IMR-90 (cell line): ENCODE measurements around the gene NR2C2. TPM values are rescaled to one million over a fixed set of nuclear protein-coding genes. Genes with fewer than 3 reads are reported as not detected.

Source experiments
- ATAC-seq: fragments of 200-7000 bp; cut with Tn5 transposase; 2 replicates; pipeline ENCODE4 v1.9.1; 2020; ENCODE audit warnings: low read depth, mild to moderate bottlenecking, moderate library complexity
- BruUV-seq: library from RNA; stranded (reverse); fragments of 400-500 nt; replicated peaks from 2 replicates; lab custom pipeline; 2021; lab: Mats Ljungman, UMichigan
- CTCF ChIA-PET: fragments of 300-600 bp; formaldehyde crosslinking; extraction: SDS; loops from one replicate; lab custom pipeline; 2021; ENCODE audit warnings: antibody characterized with exemption; lab: Yijun Ruan, JAX
- POLR2A ChIA-PET: fragments of 300-600 bp; sonication (Branson Sonifier 250); formaldehyde crosslinking; loops from one replicate; lab custom pipeline; 2022; ENCODE audit warnings: antibody characterized with exemption; ENCODE audit not compliant: unreplicated experiment; lab: Charles Lee
- DNase-seq: peaks from one replicate; pipeline ENCODE4 v3.0.0; 2013
- H2AFZ ChIP-seq: replicated peaks from 2 replicates; pipeline ENCODE3; 2013; ENCODE audit warnings: low read length, mild to moderate bottlenecking; ENCODE audit not compliant: poor library complexity
- H2AK5ac ChIP-seq: 2 replicates; pipeline ENCODE4 v1.6.1; 2013; ENCODE audit warnings: low read depth, low read length, inconsistent platforms
- H2AK9ac ChIP-seq: replicated peaks from 2 replicates; pipeline ENCODE3; 2013; ENCODE audit warnings: mild to moderate bottlenecking, low read depth, low read length, moderate library complexity; ENCODE audit not compliant: poor library complexity
- H2BK120ac ChIP-seq: 2 replicates; pipeline ENCODE4 v1.6.1; 2013; ENCODE audit warnings: low read depth, low read length, inconsistent platforms
- H2BK15ac ChIP-seq: 3 replicates; pipeline ENCODE4 v1.6.1; 2013; ENCODE audit warnings: low read depth, low read length, inconsistent platforms
- H2BK20ac ChIP-seq: 2 replicates; pipeline ENCODE4 v1.6.1; 2013; ENCODE audit warnings: low read depth, mild to moderate bottlenecking, inconsistent platforms, low read length, moderate library complexity
- H2BK5ac ChIP-seq: 2 replicates; pipeline ENCODE4 v1.6.1; 2013; ENCODE audit warnings: mild to moderate bottlenecking, low read depth, low read length, inconsistent platforms; ENCODE audit not compliant: poor library complexity, severe bottlenecking
- H3K14ac ChIP-seq: replicated peaks from 2 replicates; pipeline ENCODE4 v1.6.1; 2013; ENCODE audit warnings: low read depth, low read length, inconsistent platforms
- H3K18ac ChIP-seq: 2 replicates; pipeline ENCODE4 v1.6.1; 2013; ENCODE audit warnings: low read depth, low read length, control low read depth
- H3K23ac ChIP-seq: 2 replicates; pipeline ENCODE4 v1.6.1; 2013; ENCODE audit warnings: low read depth, low read length, inconsistent platforms
- H3K27ac ChIP-seq: 2 replicates; pipeline ENCODE4 v1.5.1; 2013; ENCODE audit warnings: mild to moderate bottlenecking, control low read depth, low read length; ENCODE audit not compliant: insufficient read depth
- H3K27me3 ChIP-seq: 2 replicates; pipeline ENCODE4 v1.6.1; 2013; ENCODE audit warnings: low read length; ENCODE audit not compliant: control insufficient read depth, insufficient read depth
- H3K36me3 ChIP-seq: 2 replicates; pipeline ENCODE4 v1.6.1; 2013; ENCODE audit warnings: low read length, mixed read lengths; ENCODE audit not compliant: control insufficient read depth, insufficient read depth
- H3K4ac ChIP-seq: 2 replicates; pipeline ENCODE4 v1.6.1; 2013; ENCODE audit warnings: low read depth, low read length, inconsistent platforms
- H3K4me1 ChIP-seq: 2 replicates; pipeline ENCODE4 v1.6.1; 2013; ENCODE audit warnings: low read length, mixed read lengths; ENCODE audit not compliant: control insufficient read depth, insufficient read depth
- H3K4me2 ChIP-seq: 2 replicates; pipeline ENCODE4 v1.6.1; 2013; ENCODE audit warnings: low read depth, mild to moderate bottlenecking, control low read depth, low read length, moderate library complexity
- H3K4me3 ChIP-seq: 2 replicates; pipeline ENCODE4 v1.5.1; 2013; ENCODE audit warnings: low read depth, mild to moderate bottlenecking, control low read depth, low read length, moderate library complexity; ENCODE audit not compliant: insufficient read depth
- H3K56ac ChIP-seq: 2 replicates; pipeline ENCODE4 v1.6.1; 2013; ENCODE audit warnings: low read length, inconsistent platforms; ENCODE audit not compliant: insufficient read depth; ENCODE audit errors: extremely low read depth
- H3K79me1 ChIP-seq, 2 experiments: 2 replicates each; pipeline ENCODE4 v1.6.1; 2013; ENCODE audit warnings: low read length in 2 of 2, inconsistent platforms in 1 of 2, low read depth in 1 of 2
- H3K9ac ChIP-seq: 2 replicates; pipeline ENCODE4 v1.6.1; 2013; ENCODE audit warnings: low read depth, low read length, control low read depth
- H3K9me1 ChIP-seq: 2 replicates; pipeline ENCODE4 v1.6.1; 2013; ENCODE audit warnings: low read length, inconsistent platforms; ENCODE audit not compliant: insufficient read depth
- H3K9me3 ChIP-seq: 2 replicates; pipeline ENCODE4 v1.6.1; 2013; ENCODE audit warnings: low read length; ENCODE audit not compliant: control insufficient read depth, insufficient read depth
- H4K20me1 ChIP-seq: 2 replicates; pipeline ENCODE4 v1.6.1; 2013; ENCODE audit warnings: low read length, inconsistent platforms; ENCODE audit not compliant: insufficient read depth
- H4K5ac ChIP-seq: 2 replicates; pipeline ENCODE4 v1.6.1; 2013; ENCODE audit warnings: mild to moderate bottlenecking, low read depth, low read length, control low read depth
- H4K8ac ChIP-seq, 2 experiments: 2 replicates each; pipeline ENCODE4 v1.6.1; 2013; ENCODE audit warnings: low read depth in 2 of 2, low read length in 2 of 2, control low read depth in 1 of 2, inconsistent platforms in 1 of 2
- H4K91ac ChIP-seq: 2 replicates; pipeline ENCODE4 v1.6.1; 2013; ENCODE audit warnings: low read depth, low read length, inconsistent platforms; ENCODE audit not compliant: insufficient read depth
- CEBPB ChIP-seq: IDR thresholded peaks from 2 replicates; pipeline ENCODE4 v1.6.1; 2012; ENCODE audit warnings: low read depth, low read length, improper control_type of control experiment
- MXI1 ChIP-seq: IDR thresholded peaks from 2 replicates; pipeline ENCODE4 v1.6.1; 2012; ENCODE audit warnings: low read depth, mild to moderate bottlenecking, low read length, moderate library complexity, borderline replicate concordance
- SMC3 ChIP-seq: fragments of 150-350 bp; IDR thresholded peaks from 2 replicates; pipeline ENCODE4 v1.6.1; 2016; ENCODE audit warnings: low read depth, mild to moderate bottlenecking, antibody characterized with exemption, low read length, moderate library complexity
- WGBS, 2 experiments: methylation state at CpG; one replicate each; pipeline versions ENCODE4 v1.1.5 to v1.1.7; 2013; ENCODE audit warnings: missing lambda C conversion rate in 2 of 2; ENCODE audit not compliant: insufficient read length in 1 of 2; ENCODE audit errors: extremely low coverage in 2 of 2; 5-methylcytosine and 5-hydroxymethylcytosine counted together
- dilution Hi-C: fragments of 300-500 bp; cut with HindIII; formaldehyde crosslinking; loops from one replicate; pipeline ENCODE4 v1.14.3; 2018; ENCODE audit warnings: low sequenced_read_pairs; ENCODE audit not compliant: unreplicated experiment
- in situ Hi-C: fragments of 300-500 bp; cut with MboI; formaldehyde crosslinking; loops from 3 replicates; pipeline ENCODE4 v1.14.3; 2019; ENCODE audit warnings: low sequenced_read_pairs, inconsistent platforms, mixed read lengths
- intact Hi-C: fragments of 100-400 bp; cut with micrococcal nuclease; formaldehyde crosslinking; loops from 2 replicates; pipeline ENCODE4 v1.10.0; 2022
- polyA plus RNA-seq, 3 experiments: library from polyadenylated mRNA; depleted of rRNA; stranded (reverse); fragments of >200 nt; gene quantifications; 2 replicates each; pipeline ENCODE4 v1.2.3, GENCODE V29; 2012; ENCODE audit warnings: low replicate concordance in 1 of 3
- total RNA-seq: library from RNA; depleted of rRNA; stranded (reverse); fragments of >200 nt; gene quantifications from 2 replicates; pipeline ENCODE4 v1.2.3, GENCODE V29; 2012; rRNA removed

Gene NR2C2
- total and polyA plus RNA-seq, 2 of the 4 experiments (the other 2 are of a cell fraction) = 10.4 to 13.8 TPM

GRCh38 chr3:15097891-15098290, 150.5 kb downstream of the NR2C2 start:
- Histone ChIP-seq H2AFZ (no peak overlapping the region), H3K56ac (no peak overlapping the region), H2AK5ac (no peak overlapping the region), H3K27me3 (no peaks in the 10 kb centered on the region), H3K79me1 (peaks cover 17 to 28% of the 10 kb centered on the region in 2 experiments), H3K9me3 (no peaks in the 10 kb centered on the region), H3K27ac (no peak overlapping the region), H4K5ac (no peak overlapping the region), H2BK120ac (no peak overlapping the region), H2AK9ac (peak overlapping the region; percentile 65), H3K4me2 (peak overlapping the region; percentile 88), H3K9me1 (peaks cover 13% of the 10 kb centered on the region), H3K36me3 (peaks cover 11% of the 10 kb centered on the region), H4K8ac (no peak overlapping the region; a peak in 1 of 4 replicates), H3K18ac (no peak overlapping the region), H3K4me3 (peak overlapping the region; percentile 85), H2BK15ac (no peak overlapping the region), H4K20me1 (no peaks in the 10 kb centered on the region), H2BK20ac (no peak overlapping the region), H3K4me1 (peaks cover 9% of the 10 kb centered on the region), H3K14ac (peak overlapping the region; percentile 3; the same call in 1 of the 2 replicates), H2BK5ac (no peak overlapping the region), H3K4ac (no peak overlapping the region), H3K9ac (peak overlapping the region; percentile 50; the same call in 1 of the 2 replicates), H4K91ac (no peak overlapping the region), H3K23ac (peak overlapping the region; percentile 33; the same call in 1 of the 2 replicates)
- intact Hi-C loops (loop anchor here (5.0 kb wide), 1 partner anchor 171 kb away; no protein-coding TSS in a partner anchor), dilution Hi-C loops (no loop called here), in situ Hi-C loops (no loop called here)
- no peak for ATAC-seq
- ChIA-PET POLR2A (no interaction called here), CTCF (interaction anchor here (0.6 to 1.0 kb wide), 2 partner anchors 10 to 300 kb away, joined by 3 read pairs; no protein-coding TSS in a partner anchor)
- no peak for TF ChIP-seq SMC3
- TF ChIP-seq CEBPB = no peak
- TF ChIP-seq MXI1 = no peak
- no TSS peak for BruUV-seq
- WGBS, 2 experiments = no CpG with 5 or more reads among the region's 6 CpGs
- no peak for DNase-seq

Other genes starting within 250 kb of the NR2C2 start
- gene FGD5, start 128.6 kb upstream of the NR2C2 start, total RNA-seq = not detected in 2 replicates
- not detected in 2 replicates for gene FGD5, start 128.6 kb upstream of the NR2C2 start, polyA plus RNA-seq (2012; rRNA removed)
- gene MRPS25, start 117.7 kb downstream of the NR2C2 start, total RNA-seq = 9.0 and 9.7 TPM in 2 replicates
- gene MRPS25, start 117.7 kb downstream of the NR2C2 start, polyA plus RNA-seq (2012; rRNA removed) = 20.3 and 20.8 TPM in 2 replicates
- 32.2 and 33.7 TPM in 2 replicates for gene RBSN, start 151.6 kb downstream of the NR2C2 start, total RNA-seq
- 7.9 and 8.7 TPM in 2 replicates for gene RBSN, start 151.6 kb downstream of the NR2C2 start, polyA plus RNA-seq (2012; rRNA removed)